Measurements from ENCODE around the gene PTPRM.

The PTPRM gene

GRCh38 chr18:8348051-8348720 is 781.1 kb downstream of the PTPRM start:
- DNase-seq: no peak

DNA sequence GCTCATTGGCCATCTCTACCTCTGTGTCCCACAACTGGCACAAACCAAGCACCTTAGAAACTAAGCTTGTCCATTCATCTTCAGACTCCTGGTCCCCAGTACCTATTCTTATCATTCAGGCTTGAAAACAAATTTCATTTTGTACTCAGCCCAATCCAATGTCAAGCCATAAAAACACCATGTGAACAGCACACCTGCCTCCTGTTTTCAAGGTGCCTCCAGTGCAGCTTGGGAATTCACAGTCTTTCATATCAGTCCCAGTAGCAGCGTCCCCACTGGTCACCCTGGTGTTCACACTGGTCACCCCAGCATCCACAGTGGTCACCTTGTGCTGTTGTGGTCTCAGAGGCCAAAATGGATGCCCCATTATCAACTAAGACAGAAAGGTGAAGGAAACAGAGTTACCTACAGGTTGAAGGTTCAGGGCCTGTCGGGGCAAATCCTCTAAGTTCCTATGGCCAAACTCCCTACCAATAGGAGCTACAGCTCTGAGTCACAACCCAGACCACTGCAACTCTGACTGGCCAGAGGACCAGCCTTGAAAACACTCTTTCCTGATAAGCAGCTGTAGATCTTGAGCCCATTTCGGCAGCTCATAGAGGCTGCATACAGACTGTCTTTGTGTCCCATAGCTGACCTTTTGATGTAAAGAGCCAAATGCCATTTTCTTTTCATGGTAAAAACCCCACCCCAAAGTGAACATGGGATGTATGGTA is 782.6 kb downstream of the PTPRM start:
- DNase-seq: no peak

DNA sequence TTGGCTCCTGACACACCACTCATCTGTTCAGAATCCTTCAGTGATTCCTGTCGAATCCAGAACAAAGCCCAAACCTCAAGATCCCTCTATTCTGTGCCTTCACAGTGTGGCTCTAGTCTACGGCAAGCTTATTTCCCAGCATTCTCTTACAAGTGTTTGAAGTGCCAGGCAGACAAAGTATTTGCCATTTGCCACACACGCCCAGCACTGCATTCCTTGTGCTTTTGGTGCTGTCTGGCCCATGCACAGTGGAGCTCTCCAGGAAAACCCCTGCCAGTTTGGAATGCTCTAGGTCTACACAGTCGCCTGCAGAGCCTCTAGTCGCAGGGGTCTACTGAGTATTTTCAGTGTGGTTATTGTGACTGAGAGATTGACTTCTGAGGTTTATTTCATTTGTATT is 783.5 kb downstream of the PTPRM start:
- DNase-seq: no peak

DNA sequence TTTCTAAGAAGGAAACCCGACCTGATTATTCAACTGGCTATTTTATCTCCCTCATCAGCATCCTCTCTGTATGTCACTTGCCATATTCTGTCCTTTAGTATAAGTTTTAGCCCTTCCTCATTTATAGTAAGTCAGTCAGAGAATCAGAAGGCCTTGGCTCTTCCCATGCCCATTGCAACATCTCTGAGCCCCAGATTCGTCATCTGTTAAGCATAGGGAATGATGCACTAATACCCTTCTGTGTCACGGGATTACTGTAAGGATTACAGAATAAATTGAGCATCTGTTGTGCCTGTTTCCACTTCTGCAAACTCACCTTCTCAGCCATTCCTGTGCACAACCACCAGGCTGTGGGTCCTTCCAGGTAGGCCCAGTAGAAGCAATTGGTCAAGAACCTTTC is 784.0 kb downstream of the PTPRM start:
- DNase-seq: no peak

DNA sequence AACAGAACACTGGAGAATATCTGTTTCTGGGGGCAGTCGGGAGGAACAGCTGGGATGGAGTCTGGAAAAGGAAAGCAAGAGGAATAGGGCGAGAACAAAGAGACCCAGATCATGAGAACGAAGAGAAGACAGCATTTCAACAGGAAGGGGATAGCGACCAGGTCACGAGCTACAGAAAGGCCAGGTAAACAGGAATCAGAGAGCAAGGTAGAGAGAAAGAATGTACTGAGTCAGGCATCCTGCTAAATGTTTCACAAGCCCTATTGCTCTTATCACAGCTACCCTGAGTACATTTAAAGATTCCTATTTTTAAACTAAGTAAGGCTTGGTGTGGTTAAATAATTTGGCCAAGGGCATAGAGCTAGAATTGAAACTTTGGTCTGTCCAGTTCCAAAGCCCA is 787.2 kb downstream of the PTPRM start:
- DNase-seq: no peak

DNA sequence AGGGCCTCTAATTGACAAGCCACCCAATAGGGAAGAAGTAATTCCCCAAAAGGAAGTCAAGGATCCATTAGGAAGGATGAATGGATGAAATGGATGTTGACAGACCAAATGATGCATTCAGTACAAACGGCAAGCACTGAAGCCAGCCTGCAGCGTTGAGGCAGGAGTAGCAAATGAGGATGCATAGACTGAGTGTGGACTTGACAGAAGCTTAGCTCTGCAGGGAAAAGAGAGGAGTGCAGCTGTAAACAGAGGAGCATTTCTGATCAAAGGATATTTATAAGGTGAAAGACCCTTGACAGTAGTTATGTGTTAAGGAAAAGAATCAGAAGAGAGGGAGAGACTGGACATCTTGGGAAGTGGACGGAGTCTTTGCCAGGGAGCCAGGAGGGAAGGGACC is 788.9 kb downstream of the PTPRM start:
- no peak for DNase-seq

DNA sequence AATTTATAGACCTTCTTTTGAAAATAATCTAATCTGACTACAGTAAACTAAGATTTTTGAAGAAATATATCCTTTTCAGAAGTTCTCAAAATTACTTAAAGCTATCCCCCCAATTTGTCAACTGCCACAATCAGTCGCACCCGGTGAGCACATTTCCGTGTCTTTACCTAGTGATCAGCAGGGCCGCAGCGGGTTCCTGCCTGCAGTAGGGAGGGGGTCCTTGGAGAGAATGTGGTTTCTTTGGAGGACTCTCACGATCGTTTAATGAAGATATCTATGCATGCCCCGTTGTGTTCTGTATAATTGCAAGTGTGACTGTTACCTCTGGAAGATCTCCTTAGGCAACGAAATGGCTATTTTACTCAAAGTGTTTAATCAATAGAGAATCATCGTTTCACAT is 790.2 kb downstream of the PTPRM start:
- no peak for DNase-seq

GRCh38 chr18:8358033-8358765 is 791.1 kb downstream of the PTPRM start:
- no peak for DNase-seq

DNA sequence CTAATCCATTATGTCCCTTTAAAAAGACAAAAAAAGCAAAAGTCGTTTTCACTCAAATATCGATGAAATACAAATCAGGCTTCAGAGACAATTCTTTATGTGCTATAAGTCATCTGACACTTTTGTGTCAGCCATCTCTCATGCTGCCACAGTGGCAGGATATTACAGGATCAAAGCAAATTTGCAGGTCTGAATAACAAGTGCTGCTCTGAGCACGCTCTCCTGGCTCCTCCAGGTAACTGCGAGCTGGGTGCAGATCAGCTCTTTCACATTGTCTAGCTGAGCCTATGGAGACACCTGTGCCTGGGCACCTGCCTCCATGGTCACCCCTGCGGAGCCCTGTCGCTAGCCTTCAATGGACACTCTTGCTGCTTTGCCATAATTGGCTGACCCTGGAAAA is 792.0 kb downstream of the PTPRM start:
- no peak for DNase-seq

- no peak for DNase-seq
Observed at GRCh38 chr18:8359481-8359880, 792.4 kb downstream of the PTPRM start.

DNA sequence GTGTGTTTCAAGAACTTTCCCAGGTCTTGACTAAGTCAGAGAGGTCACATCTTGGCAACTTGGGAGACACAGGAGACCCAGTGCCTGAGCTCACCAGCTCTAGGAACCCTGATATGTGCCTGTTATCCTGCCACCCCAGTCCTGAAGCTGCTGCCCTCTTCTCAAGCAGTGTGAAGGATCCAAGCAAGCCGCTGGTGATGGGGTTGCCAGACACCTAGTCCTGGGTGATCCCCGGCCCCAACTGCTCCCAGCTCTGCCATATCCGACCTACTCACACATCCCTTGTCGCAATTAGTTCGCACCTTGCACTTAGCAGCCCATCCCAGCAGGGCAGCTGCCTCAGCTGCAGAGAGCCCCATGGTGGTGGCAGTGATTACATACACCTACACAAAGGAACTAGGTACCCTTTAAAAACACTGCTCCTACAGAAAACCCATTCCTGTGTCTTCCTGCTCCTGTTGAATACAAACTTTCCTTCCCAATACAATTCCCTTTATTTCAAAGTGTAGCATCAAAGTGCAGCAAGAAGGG is 794.9 kb downstream of the PTPRM start:
- DNase-seq: no peak

GRCh38 chr18:8362863-8363262 is 795.7 kb downstream of the PTPRM start:
- no peak for DNase-seq

GRCh38 chr18:8364385-8364784 is 797.3 kb downstream of the PTPRM start:
- no peak for DNase-seq

DNA sequence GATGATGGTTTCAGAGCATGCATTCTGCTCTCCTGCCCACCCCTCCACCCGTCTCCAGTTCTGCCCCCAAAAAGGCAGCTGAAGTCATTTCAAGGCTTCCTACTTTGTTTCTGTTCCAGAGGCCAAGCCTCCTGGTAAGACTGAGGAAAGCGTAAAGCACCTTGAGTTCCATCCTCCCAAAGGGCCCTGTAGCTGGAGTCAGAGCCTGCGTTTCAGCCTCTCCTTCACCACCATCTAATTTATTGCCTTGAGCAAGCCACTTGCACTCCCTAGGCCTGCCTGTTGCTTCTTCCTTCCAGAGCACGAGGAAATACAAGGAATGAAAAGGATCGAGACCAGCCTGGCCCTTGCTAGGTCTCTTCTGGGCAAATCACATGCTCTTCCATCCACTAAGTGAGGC is 797.9 kb downstream of the PTPRM start:
- DNase-seq: no peak

- no peak for DNase-seq
Observed at GRCh38 chr18:8365528-8365927, 798.4 kb downstream of the PTPRM start.

- no peak for DNase-seq
Observed at GRCh38 chr18:8366070-8366469, 799.0 kb downstream of the PTPRM start.

GRCh38 chr18:8366656-8367055 is 799.5 kb downstream of the PTPRM start:
- no peak for DNase-seq

DNA sequence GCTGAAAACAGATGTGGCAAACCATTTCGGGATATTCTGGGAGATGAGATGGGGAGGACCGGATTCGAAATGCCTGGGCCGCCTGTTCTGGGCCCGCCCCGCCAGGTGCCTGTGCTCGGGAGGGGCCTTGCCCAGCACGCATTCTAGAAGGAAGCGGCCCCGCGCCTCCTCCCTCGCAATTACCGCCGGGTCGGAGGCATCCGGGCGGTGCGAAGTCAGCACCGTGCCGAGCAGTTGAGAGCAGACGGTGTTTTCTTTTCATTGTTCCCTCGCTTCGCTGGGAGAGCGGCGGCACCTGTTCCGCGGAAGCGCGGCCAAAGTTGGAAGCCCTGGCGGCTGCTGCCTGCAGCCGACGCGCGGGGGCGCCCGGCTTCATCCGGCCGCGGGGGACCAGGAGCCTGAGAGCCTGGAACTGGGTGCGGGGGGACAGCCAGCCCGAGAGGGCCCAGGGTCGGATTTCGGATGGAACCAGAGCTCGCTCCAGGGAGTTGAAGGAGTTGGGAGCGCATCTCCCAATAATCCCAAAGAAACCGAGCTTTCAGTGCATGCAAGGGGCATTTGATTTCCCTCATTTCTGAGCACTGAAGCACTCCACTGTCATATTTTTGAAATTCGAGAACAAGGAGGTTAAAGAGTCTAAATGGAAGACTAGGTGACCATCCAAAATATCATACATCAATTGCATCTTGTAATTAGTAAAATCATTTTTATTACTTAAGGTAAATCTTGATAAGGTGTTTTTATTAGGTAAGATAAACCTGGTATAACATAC is 800.3 kb downstream of the PTPRM start:
- no peak for DNase-seq

DNA sequence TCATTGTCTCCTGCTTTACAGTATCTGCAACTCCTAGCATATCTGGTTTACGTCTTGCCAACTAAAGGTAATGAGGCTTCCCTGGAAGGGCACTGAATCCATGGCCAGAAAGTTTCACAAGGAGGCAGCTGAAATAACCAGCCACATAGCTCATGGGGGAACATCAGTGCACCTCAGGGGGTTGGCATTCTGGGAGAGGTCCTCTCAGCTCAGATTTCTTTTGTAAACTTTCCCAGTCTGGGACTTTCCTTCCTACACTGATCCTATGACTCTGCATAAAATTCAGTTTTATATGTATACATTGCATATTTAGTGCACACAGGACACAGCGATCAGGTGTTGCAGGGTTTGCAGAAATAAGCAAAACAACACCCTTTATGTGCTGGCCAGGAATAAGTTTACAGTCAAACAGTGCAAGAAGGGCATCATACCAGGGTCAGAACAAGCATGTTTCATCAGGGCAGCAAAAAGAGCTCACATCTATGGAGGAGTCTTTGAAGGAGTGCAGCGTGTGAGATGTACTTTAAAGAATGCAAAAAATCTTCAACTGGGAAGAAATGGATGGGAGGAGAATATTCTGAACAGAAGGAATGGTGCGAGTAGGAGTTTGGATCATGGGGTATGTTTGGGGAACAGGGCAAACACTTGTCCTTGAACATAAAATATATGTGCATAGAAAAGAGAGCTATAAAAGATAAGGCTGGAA is 801.5 kb downstream of the PTPRM start:
- no peak for DNase-seq

- no peak for DNase-seq
Observed at GRCh38 chr18:8373486-8373885, 806.4 kb downstream of the PTPRM start.

DNA sequence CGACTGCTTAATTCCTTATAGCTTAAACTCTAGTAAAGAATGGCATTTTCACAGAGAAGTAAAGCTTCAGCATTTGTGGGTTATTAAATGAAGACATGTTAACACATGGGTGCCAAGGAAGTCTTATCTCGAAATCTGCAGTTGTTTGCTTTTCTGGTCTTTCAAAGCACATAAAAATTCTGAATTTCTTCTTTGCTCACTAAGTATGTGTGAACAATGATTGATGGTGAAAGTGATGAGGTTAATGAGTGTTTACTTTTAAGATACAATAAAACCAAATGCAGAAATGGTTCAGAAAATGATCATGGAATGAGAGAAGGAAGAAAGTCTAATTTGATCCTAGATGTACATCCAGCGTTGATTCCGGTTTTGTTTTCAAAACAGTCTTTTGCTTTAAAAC is 807.6 kb downstream of the PTPRM start:
- no peak for DNase-seq

DNA sequence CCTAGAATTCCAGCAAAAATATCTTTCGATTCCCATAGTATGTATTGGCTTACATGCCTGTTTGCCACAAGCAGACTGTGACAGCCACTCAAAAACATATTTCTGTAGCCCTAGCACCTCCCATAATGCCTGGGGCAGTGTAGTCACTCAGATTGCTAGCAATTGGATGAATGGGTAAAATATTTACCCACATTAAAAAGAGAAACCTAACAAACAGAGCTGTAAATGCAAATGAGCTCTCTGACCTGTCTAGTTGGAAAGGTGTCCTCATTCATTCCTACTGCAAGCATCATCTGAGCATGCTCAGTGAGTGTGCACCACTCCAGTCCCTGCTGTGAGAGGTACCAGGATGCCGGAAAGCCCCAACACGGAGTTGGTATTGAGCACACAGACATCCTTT is 808.1 kb downstream of the PTPRM start:
- no peak for DNase-seq

Data from inflammatory macrophage (primary cell).